ENCODE measurements around the gene RNF31.

RNF31 gene

GRCh38 chr14:24117179-24117578, 30.1 kb upstream of the RNF31 start:
- no peak for DNase-seq

- DNase-seq, result no peak
Measured at GRCh38 chr14:24119691-24120090, 27.6 kb upstream of the RNF31 start.

- DNase-seq, result no peak
Measured at GRCh38 chr14:24121210-24121609, 26.1 kb upstream of the RNF31 start.

- no peak for DNase-seq
Measured at GRCh38 chr14:24122416-24122815, 24.9 kb upstream of the RNF31 start.

GRCh38 chr14:24122898-24123297, 24.4 kb upstream of the RNF31 start:
- DNase-seq, result no peak

GRCh38 chr14:24123424-24124417, 23.6 kb upstream of the RNF31 start:
- no peak for DNase-seq

- DNase-seq, result no peak
Measured at GRCh38 chr14:24126939-24127338, 20.4 kb upstream of the RNF31 start.

- no peak for DNase-seq
Measured at GRCh38 chr14:24127673-24128072, 19.6 kb upstream of the RNF31 start.

GRCh38 chr14:24129410-24129998, 17.8 kb upstream of the RNF31 start:
- DNase-seq, result no peak

- no peak for DNase-seq
Measured at GRCh38 chr14:24130380-24130716, 16.9 kb upstream of the RNF31 start, which contains the start of gene FITM1. Gene FITM1 (plus strand): TSS chr14:24130659. CDS start chr14:24131564, 905 bp downstream.

GRCh38 chr14:24130717-24131548, 16.4 kb upstream of the RNF31 start:
- DNase-seq, result no peak

GRCh38 chr14:24131549-24131966, 15.7 kb upstream of the RNF31 start:
- no peak for DNase-seq

- DNase-seq, result no peak
Measured at GRCh38 chr14:24132061-24132685, 15.1 kb upstream of the RNF31 start.

- DNase-seq, result no peak
Measured at GRCh38 chr14:24132976-24133375, 14.3 kb upstream of the RNF31 start.

- DNase-seq, result no peak
Measured at GRCh38 chr14:24133735-24134134, 13.6 kb upstream of the RNF31 start.

GRCh38 chr14:24135584-24135833, 11.8 kb upstream of the RNF31 start:
- no peak for DNase-seq

- peak; percentile 97 for DNase-seq
Measured at GRCh38 chr14:24135834-24136683, 11.2 kb upstream of the RNF31 start, which contains the start of gene PSME1. Gene PSME1 (plus strand): TSS chr14:24136194. CDS start chr14:24136263, 69 bp downstream.

- no peak for DNase-seq
Measured at GRCh38 chr14:24136684-24137528, 10.4 kb upstream of the RNF31 start.

GRCh38 chr14:24137529-24138395, 9.5 kb upstream of the RNF31 start:
- DNase-seq, result no peak
